DMS 273 (cell line): Measurements from ENCODE around the gene IRX2.

ENCODE experiments used
- DNase-seq: peaks from one replicate; lab custom pipeline; 2025; ENCODE audit not compliant: unreplicated experiment; lab: John Stamatoyannopoulos, UW

The IRX2 gene

DNA sequence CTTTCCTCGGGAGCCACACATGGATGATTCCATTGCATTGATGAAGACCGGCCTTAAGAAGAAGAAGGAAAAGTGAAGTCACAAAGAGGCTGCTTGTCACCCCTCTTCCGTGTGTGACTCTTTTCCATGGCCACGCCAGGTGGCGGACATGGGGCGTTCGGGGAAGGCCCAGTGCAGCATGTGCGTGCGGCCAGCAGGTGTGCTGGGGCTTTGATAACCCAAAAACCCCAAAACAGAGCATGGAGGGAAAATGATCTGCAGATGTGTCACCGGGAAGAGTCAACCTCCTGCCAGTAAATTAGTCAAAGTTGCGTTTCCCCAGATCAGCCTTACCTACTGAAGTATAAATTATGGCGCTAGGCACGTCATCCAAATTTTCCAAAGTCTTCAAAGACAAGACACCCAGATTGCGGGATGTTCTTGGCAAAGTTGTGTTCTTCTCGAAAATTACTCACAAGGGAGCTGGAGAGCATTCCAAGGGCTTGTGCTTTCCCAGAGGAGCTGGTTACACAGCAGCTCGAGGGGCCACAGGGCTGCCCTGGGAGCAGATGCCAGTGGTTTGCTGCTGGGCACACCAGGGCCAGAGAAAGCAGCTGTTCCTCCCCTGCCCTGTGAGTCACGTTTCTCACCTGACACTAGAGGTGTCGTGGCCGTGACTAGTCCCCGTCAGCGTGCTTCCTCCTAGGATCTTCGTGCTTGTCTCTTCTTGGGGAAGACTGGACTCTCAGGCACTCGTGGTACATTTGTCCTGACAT lies 53.9 kb downstream of the IRX2 start:
- no peak for DNase-seq

GRCh38 chr5:2697041-2697440 lies 54.4 kb downstream of the IRX2 start:
- DNase-seq = no peak
